ENCODE data around the gene NUTM2D.
"Not testable (repeated sequence)": the region's sequence is repeated elsewhere in the genome, so short reads cannot be mapped to it uniquely, and the experiment has no call there.

Gene NUTM2D

GRCh38 chr10:87369514-87370112 lies 12.1 kb downstream of the NUTM2D start:
- DNase-seq (ENCODE audit: low read depth, low spot score); H3K27ac ChIP-seq: not testable (repeated sequence)

- DNase-seq (ENCODE audit: low read depth, low spot score); H3K27ac ChIP-seq: not testable (repeated sequence)
Observed at GRCh38 chr10:87374091-87374490, 16.5 kb downstream of the NUTM2D start.

- DNase-seq (ENCODE audit: low read depth, low spot score); H3K27ac ChIP-seq: not testable (repeated sequence)
Observed at GRCh38 chr10:87379115-87379514, 21.6 kb downstream of the NUTM2D start.

GRCh38 chr10:87383149-87383857 lies 25.8 kb downstream of the NUTM2D start:
- peak; percentile 3 for DNase-seq (ENCODE audit: low read depth, low spot score)
- peak overlapping the region; percentile 38 for H3K27ac ChIP-seq

GRCh38 chr10:87384283-87384682 lies 26.7 kb downstream of the NUTM2D start:
- not testable (repeated sequence) for DNase-seq (ENCODE audit: low read depth, low spot score); H3K27ac ChIP-seq

GRCh38 chr10:87385762-87386360 lies 28.3 kb downstream of the NUTM2D start:
- not testable (repeated sequence) for DNase-seq (ENCODE audit: low read depth, low spot score); H3K27ac ChIP-seq

GRCh38 chr10:87391360-87391759 lies 33.8 kb downstream of the NUTM2D start:
- DNase-seq (ENCODE audit: low read depth, low spot score); H3K27ac ChIP-seq: not testable (repeated sequence)

GRCh38 chr10:87396206-87396605 lies 38.7 kb downstream of the NUTM2D start:
- DNase-seq (ENCODE audit: low read depth, low spot score); H3K27ac ChIP-seq: not testable (repeated sequence)

- DNase-seq (ENCODE audit: low read depth, low spot score): not testable (repeated sequence)
Observed at GRCh38 chr10:87398436-87398835, 40.9 kb downstream of the NUTM2D start.

GRCh38 chr10:87407516-87408467 lies 50.2 kb downstream of the NUTM2D start:
- not testable (repeated sequence) for DNase-seq (ENCODE audit: low read depth, low spot score); H3K27ac ChIP-seq

More at GRCh38 chr10:87398436-87398835, 40.9 kb downstream of the NUTM2D start:
- not testable (repeated sequence) for H3K27ac ChIP-seq

GRCh38 chr10:87413921-87414320 lies 56.4 kb downstream of the NUTM2D start:
- not testable (repeated sequence) for DNase-seq (ENCODE audit: low read depth, low spot score); H3K27ac ChIP-seq

All from epithelial cell of prostate (primary cell).